Umbilical cord (tissue), 2 donors: Measurements from ENCODE around the gene BTBD16. TPM values are rescaled to one million over a fixed set of nuclear protein-coding genes. Genes with fewer than 3 reads are reported as not detected.

Experiments
- DNase-seq: peaks from one replicate; pipeline ENCODE4 v3.0.0-alpha.2; 2015; ENCODE audit warnings: low spot score
- total RNA-seq: library from RNA; depleted of rRNA; stranded (reverse); fragments of >200 nt; gene quantifications from one replicate; pipeline ENCODE4 v1.2.3, GENCODE V29; 2014; ENCODE audit warnings: low replicate concordance; ENCODE audit not compliant: insufficient read depth

BTBD16 gene
- not detected for total RNA-seq

DNA sequence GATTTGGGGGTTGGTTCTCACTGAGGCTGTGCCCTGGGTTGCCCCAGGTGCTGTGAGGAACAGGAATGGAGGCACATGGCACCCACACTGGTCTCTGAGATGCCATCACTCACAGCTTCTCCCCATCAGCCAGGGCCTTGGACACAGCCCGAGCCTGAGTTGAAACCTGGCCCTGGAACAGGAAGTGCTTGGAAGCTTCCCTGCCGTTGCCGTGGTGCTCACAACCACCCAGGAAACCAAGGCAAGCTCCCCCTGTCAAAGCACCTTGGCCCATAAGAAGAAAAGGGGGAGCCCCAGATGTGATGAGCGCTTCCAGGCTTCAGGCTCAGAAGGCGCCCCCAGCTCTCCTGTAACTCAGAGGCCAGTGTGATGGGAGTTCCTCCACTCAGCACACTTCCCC, at the start of gene BTBD16:
TSS of gene BTBD16 (plus strand) at position 221 of the 400 bp plus-strand sequence. CDS start 3,786 bp downstream, outside the sequence.
- no peak for DNase-seq

DNA sequence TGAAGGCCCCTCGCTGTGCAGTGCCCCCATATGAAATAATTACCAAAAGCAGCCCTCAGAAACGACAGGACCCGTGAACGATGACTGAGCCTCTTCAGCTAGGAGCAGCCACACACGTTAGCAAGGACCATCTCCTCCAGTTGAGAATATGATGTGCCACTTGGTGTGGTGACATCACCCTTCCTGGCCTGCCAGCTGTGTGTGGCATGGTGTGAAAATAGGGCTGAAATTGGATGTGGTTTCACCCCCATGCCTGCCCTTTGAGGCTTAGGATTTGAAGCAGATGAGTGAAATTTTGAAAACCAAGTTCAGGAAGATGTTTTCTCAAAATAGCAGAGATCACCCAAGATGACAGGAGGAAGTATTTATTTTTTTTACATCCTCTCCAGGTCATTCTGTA, 49.1 kb upstream of the BTBD16 start:
- no peak for DNase-seq

DNA sequence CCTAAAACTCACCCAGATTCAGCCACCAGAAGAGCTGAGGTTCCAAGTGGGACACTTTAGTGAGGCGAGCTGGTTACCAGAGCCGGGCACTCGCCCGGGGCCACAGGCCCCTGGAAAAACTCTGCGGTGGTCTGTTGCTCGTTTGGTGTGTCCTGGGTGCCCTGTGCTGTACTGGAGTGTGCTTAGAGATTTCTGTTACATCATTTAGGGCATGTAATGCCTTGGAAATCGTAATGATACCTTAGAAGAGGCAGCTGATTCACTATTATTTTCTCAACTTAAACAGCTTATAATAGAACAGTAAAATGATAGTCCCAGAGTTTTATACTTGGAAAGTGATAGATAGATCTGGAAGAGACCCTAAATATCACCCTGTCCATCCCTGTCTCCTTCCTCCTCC, 48.5 kb upstream of the BTBD16 start:
- DNase-seq, result no peak

- no peak for DNase-seq
Measured at GRCh38 chr10:122224159-122224558, 46.9 kb upstream of the BTBD16 start.

DNA sequence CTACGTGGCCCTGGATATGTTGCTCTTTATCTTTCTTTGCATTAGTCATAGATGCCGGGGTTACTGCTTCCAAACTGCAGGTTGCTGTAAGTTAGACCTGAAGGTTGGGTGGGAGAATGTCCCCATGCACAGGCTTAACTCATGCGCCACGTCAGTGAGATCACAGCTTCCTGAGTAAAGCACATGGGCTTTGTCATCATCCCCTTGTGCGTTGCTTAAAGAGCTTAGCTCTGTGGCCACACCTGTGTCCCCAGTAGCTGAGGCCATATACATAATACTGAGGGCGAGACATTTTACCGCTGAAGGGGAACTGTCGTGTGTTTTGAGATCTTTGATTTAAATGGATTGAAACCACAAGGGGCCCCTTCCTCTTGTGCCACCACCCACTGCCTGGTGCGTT, 45.8 kb upstream of the BTBD16 start:
- DNase-seq, result no peak

GRCh38 chr10:122227754-122228153, 43.3 kb upstream of the BTBD16 start:
- no peak for DNase-seq

DNA sequence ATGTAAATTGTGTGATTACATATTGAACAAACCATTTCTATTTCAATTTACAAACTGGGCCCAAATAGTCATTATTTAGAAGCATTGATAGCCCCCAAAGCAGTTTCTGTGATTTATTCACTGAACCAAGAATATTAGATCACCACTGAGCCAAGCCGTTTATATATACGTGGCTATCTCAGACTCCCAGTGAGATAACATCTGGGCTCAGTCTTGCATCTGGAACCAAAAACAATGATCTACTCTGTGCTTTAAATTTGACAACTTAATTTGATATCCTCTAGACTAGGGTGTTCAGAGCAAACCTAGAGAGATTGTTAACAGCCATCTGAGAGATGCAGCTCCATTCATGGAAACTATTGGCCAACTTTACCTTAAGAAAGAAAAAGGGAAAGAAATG, 41.4 kb upstream of the BTBD16 start:
- no peak for DNase-seq

GRCh38 chr10:122230222-122230621, 40.9 kb upstream of the BTBD16 start:
- no peak for DNase-seq

DNA sequence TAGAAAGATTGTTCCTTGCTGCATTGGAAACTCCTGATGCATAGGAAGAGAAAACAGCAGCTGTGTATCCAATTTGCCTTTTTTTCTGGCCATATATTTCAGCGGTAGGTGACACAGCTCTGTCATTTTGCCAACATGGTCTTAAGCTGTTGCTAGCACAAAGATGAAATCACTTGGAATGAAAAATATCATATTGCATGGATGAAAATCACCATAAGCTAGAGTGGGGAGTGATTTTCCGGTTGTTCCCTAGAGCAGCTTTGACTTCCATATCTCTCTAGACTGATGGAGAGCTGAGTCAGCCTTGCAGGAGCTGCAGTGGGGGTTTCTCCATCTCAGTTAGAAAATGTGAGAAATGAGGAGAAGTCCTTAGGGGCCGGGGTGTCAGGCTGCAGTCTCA, 38.3 kb upstream of the BTBD16 start:
- DNase-seq, result peak; percentile 84

GRCh38 chr10:122233857-122234348, 37.2 kb upstream of the BTBD16 start:
- no peak for DNase-seq

- no peak for DNase-seq
Measured at GRCh38 chr10:122234416-122234815, 36.7 kb upstream of the BTBD16 start.

- no peak for DNase-seq
Measured at GRCh38 chr10:122236690-122237306, 34.3 kb upstream of the BTBD16 start.

DNA sequence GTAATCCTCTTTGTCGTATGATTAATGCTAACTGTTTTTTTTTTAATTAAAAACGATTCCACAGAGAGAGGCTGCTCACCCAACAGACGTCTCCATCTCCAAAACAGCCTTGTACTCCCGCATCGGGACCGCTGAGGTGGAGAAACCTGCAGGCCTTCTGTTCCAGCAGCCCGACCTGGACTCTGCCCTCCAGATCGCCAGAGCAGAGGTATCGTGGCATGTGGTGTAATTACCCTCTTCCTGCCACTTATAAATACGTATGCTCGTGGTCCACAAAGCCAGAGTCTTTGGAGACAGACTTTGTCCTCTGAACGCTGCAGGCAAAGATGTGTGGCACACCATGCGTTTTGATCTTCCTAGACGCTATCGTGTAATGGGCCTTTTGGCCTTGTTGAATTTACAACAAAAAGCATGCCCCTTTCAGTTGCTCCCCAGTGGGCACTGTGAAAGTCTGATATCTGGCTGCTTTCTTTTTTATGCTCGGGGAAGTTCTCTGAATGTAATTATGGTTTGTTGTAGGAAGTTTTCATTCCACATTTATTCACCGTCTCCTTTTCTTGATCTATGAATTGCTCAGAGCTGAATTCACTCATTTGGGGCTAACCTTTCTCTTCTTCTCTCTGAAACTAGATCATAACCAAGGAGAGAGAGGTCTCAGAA, 33.6 kb upstream of the BTBD16 start:
- DNase-seq, result no peak

DNA sequence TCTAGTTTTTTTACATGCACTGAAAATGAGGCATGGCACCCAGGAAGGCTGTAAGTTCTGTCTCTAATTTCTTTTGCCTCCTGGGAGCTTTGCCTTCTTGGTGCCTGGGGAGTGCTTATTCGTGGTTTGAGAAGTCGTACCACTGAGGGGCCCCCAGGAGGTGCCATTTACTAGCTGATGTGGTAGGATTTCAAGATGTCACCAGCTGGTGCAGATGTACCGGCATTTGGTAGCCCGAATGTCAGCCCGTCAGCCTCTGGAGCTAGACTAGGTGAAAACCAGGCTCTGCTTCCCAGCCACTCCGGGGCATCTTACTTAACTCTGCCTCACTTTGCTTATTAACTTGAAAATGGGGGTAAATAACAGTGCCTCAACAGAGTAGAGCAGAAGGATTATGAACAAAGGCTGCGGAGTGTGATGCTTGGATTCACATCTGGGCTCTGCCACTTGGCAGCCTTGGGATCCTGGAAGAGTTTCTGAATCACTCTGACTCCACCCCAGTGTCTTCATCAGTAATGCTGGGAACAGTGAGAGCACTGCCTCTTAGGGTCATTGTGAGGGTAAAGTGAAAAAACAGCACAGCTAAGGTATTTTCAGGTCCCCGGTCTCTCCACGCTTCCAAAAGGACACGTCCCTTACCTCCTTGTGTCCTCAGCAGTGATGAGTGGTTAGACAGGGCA, 31.4 kb upstream of the BTBD16 start:
- peak; percentile 74 for DNase-seq

DNA sequence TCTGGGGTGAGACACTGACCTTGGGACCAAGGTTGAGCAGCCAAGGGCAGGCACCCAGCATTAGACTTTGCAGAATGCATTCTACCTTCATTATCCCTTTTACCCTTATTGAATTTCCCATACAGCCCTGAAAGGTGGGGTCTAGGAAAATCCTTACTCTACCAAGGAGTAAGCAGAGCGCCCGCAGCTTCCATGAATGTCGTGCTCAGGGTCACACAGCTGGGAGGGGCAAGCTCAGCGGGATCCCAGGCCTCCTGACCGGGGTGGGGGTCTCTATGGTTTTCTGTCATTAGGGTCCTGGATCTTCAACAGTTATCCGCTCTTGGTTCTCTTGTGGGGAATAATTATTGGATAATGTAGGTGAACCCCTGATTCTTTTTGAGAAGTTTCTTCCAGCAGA, 30.7 kb upstream of the BTBD16 start:
- no peak for DNase-seq

DNA sequence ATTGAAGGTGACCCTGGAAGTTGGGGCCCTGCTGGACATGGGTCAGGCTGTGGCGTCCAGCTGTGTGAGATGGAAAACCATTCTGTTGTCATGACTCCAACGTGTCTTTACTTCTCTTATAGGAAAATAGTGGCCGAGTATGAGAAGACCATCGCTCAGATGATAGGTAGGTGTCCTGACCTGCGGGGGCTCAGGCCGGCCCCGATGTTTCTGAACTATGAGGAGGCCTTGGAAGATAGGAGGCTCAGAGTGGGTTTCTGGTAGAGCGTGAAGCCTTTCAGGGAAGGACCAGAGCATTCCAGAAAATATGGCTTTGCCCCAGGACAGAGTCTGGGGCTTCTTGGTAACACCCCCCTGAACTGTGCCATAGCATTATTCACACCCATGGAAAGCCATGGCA, 29.3 kb upstream of the BTBD16 start:
- no peak for DNase-seq

- DNase-seq, result no peak
Measured at GRCh38 chr10:122243550-122243949, 27.5 kb upstream of the BTBD16 start.

GRCh38 chr10:122244001-122244975, 26.8 kb upstream of the BTBD16 start:
- no peak for DNase-seq

DNA sequence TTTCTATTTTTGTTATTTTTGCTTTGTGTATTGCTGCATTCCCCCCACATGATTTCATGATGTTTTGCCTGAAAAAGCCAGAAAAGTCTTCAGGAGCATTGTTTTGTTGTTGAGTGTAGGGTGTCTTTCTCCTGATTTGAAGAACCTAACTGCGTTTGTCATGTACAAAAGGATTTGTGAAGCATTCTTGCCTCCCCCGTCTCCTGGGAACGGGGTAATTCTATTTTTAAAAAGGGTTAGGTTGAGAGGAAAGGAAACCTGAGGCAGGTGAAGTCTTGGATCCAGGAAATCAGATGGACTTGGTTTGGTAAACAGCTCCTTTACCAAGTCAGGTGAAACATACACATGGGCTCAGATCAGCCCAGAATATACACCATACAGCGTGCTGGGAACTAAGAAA, 26.0 kb upstream of the BTBD16 start:
- DNase-seq, result no peak

- no peak for DNase-seq
Measured at GRCh38 chr10:122245897-122246296, 25.2 kb upstream of the BTBD16 start.

- no peak for DNase-seq
Measured at GRCh38 chr10:122246830-122247520, 24.1 kb upstream of the BTBD16 start.
